Endothelial cell of umbilical vein (primary cell): Measurements from ENCODE around the gene IGLON5. TPM values are rescaled to one million over a fixed set of nuclear protein-coding genes. Genes with fewer than 3 reads are reported as not detected.

Experiments
- BruUV-seq: library from RNA; stranded (reverse); fragments of 400-500 nt; replicated peaks from 2 replicates; lab custom pipeline; 2021; lab: Mats Ljungman, UMichigan
- CTCF ChIA-PET: fragments of 300-600, 350-600 bp; sonication (Branson Sonifier 250); formaldehyde crosslinking; loops from one replicate; lab custom pipeline; 2021; ENCODE audit warnings: antibody characterized with exemption, inconsistent platforms; lab: Charles Lee
- POLR2A ChIA-PET: fragments of 300-600, 350-600 bp; sonication (Branson Sonifier 250); formaldehyde crosslinking; loops from one replicate; lab custom pipeline; 2021; ENCODE audit warnings: antibody characterized with exemption, inconsistent platforms; lab: Charles Lee
- DNase-seq: peaks from one replicate; pipeline ENCODE4 v3.0.0-alpha.2; 2011; ENCODE audit warnings: low read depth, low spot score
- FAIRE-seq: peaks from 2 replicates; lab custom pipeline; 2011; peaks lifted over from hg19 to GRCh38; lab: Jason Lieb, UNC
- H2AFZ ChIP-seq: 2 replicates; pipeline ENCODE4 v1.6.0; 2012; ENCODE audit warnings: low read depth, low read length, control low read depth, inconsistent platforms
- H3K27ac ChIP-seq: 2 replicates; pipeline ENCODE4 v1.5.1; 2011; ENCODE audit warnings: low read depth, mild to moderate bottlenecking, control low read depth, low read length, moderate library complexity; ENCODE audit not compliant: insufficient read depth
- H3K27me3 ChIP-seq, 2 experiments: 2 replicates each; pipeline versions ENCODE4 v1.6.0 to v1.6.1; 2011; ENCODE audit warnings: low read length in 2 of 2, mixed read lengths in 1 of 2; ENCODE audit not compliant: control insufficient read depth in 2 of 2, insufficient read depth in 2 of 2
- H3K36me3 ChIP-seq, 2 experiments: 2 replicates in 1 of 2; 3 replicates in 1 of 2; pipeline ENCODE4 v1.5.1; 2011; ENCODE audit warnings: low read length in 2 of 2, mild to moderate bottlenecking in 1 of 2, moderate library complexity in 1 of 2; ENCODE audit not compliant: control insufficient read depth in 2 of 2, insufficient read depth in 2 of 2; ENCODE audit errors: extremely low read depth in 1 of 2
- H3K4me1 ChIP-seq: 3 replicates; pipeline ENCODE4 v1.5.1; 2011; ENCODE audit warnings: mild to moderate bottlenecking, low read length; ENCODE audit not compliant: control insufficient read depth, insufficient read depth; ENCODE audit errors: extremely low read depth
- H3K4me2 ChIP-seq: 2 replicates; pipeline ENCODE4 v1.6.1; 2011; ENCODE audit warnings: low read length, control low read depth, mixed read lengths; ENCODE audit not compliant: insufficient read depth
- H3K4me3 ChIP-seq, 3 experiments: fragments of 200-600 bp in 1 of 3; sonication (generic), shearing (Covaris generic) in 1 of 3; replicated peaks in 1 of 3; 2 replicates each; pipeline ENCODE4 v1.5.1; 2011 to 2016; ENCODE audit warnings: control low read depth in 3 of 3, low read length in 3 of 3, mild to moderate bottlenecking in 2 of 3, inconsistent platforms in 1 of 3, low read depth in 1 of 3, moderate library complexity in 1 of 3; ENCODE audit not compliant: insufficient read depth in 1 of 3
- H3K79me2 ChIP-seq: 2 replicates; pipeline ENCODE4 v1.6.0; 2012; ENCODE audit warnings: low read length, inconsistent platforms; ENCODE audit not compliant: control insufficient read depth, insufficient read depth
- H3K9ac ChIP-seq: replicated peaks from 2 replicates; pipeline ENCODE3; 2011; ENCODE audit warnings: low read length, control low read depth; ENCODE audit not compliant: insufficient read depth; ENCODE audit errors: extremely low read depth
- H3K9me1 ChIP-seq: replicated peaks from 3 replicates; pipeline ENCODE4 v1.6.0; 2011; ENCODE audit warnings: mild to moderate bottlenecking, low read length; ENCODE audit not compliant: control insufficient read depth, insufficient read depth; ENCODE audit errors: extremely low read depth
- H3K9me3 ChIP-seq: replicated peaks from 2 replicates; pipeline ENCODE4 v1.5.1; 2012; ENCODE audit warnings: low read length, inconsistent platforms; ENCODE audit not compliant: control insufficient read depth, insufficient read depth
- H4K20me1 ChIP-seq: replicated peaks from 2 replicates; pipeline ENCODE3; 2011; ENCODE audit warnings: mild to moderate bottlenecking, low read length; ENCODE audit not compliant: control insufficient read depth, insufficient read depth; ENCODE audit errors: extremely low read depth
- CTCF ChIP-seq, 2 donors: IDR thresholded peaks; 1 replicate in 1 of 2; 2 replicates in 1 of 2; pipeline ENCODE4 v1.5.1; 2011; ENCODE audit warnings: low read length in 2 of 2, mild to moderate bottlenecking in 2 of 2, moderate library complexity in 2 of 2, control low read depth in 1 of 2, inconsistent platforms in 1 of 2, low read depth in 1 of 2; ENCODE audit not compliant: insufficient read depth in 1 of 2; ENCODE audit errors: extremely low read depth in 1 of 2
- EZH2 ChIP-seq: IDR thresholded peaks from 2 replicates; pipeline ENCODE4 v1.6.1; 2012; ENCODE audit warnings: borderline replicate concordance, low read depth, mild to moderate bottlenecking, moderate library complexity, low read length, inconsistent platforms; ENCODE audit not compliant: severe bottlenecking
- FOS ChIP-seq: IDR thresholded peaks from 2 replicates; pipeline ENCODE4 v1.6.1; 2011; ENCODE audit warnings: mild to moderate bottlenecking, low read length, moderate library complexity, borderline replicate concordance; ENCODE audit not compliant: insufficient read depth
- GATA2 ChIP-seq: IDR thresholded peaks from 2 replicates; pipeline ENCODE4 v1.7.0; 2011; ENCODE audit warnings: low read depth, mild to moderate bottlenecking, moderate library complexity, mixed read lengths, low read length; ENCODE audit not compliant: insufficient read length, insufficient read depth
- JUN ChIP-seq: IDR thresholded peaks from 2 replicates; pipeline ENCODE4 v1.6.1; 2011; ENCODE audit warnings: borderline replicate concordance, low read depth; ENCODE audit not compliant: insufficient read length, insufficient read depth
- MAX ChIP-seq: IDR thresholded peaks from 2 replicates; pipeline ENCODE4 v1.6.1; 2011; ENCODE audit not compliant: insufficient read depth, insufficient read length
- MYC ChIP-seq: IDR thresholded peaks from one replicate; pipeline ENCODE4 v1.6.1; 2011; ENCODE audit warnings: mild to moderate bottlenecking, low read depth, low read length
- POLR2A ChIP-seq: IDR thresholded peaks from 2 replicates; pipeline ENCODE4 v1.6.1; 2012; ENCODE audit warnings: low read depth, mild to moderate bottlenecking, control low read depth, low read length
- POLR2AphosphoS5 ChIP-seq: IDR thresholded peaks from 2 replicates; pipeline ENCODE4 v1.6.1; 2012; ENCODE audit warnings: low read depth, mild to moderate bottlenecking, control low read depth, low read length, moderate library complexity; ENCODE audit not compliant: insufficient read depth
- dilution Hi-C: fragments of 300-500 bp; cut with MboI; formaldehyde crosslinking; loops from one replicate; pipeline ENCODE4 v1.15.0; 2019; ENCODE audit warnings: low sequenced_read_pairs; ENCODE audit not compliant: extremely low pct_ligation_motif_present
- intact Hi-C: fragments of 100-400 bp; cut with micrococcal nuclease; formaldehyde crosslinking; loops from one replicate; pipeline ENCODE4 v1.10.0; 2022
- polyA plus RNA-seq, 4 experiments: library from polyadenylated mRNA; depleted of rRNA in 3 of 4; stranded (reverse) in 3 of 4; unstranded in 1 of 4; fragments of >200 nt; gene quantifications; 2 replicates each; pipeline versions ENCODE4 v1.2.1 to v1.2.3, GENCODE V29; 2011 to 2012; ENCODE audit warnings: missing spikeins in 1 of 4
- total RNA-seq: library from RNA; stranded (reverse); gene quantifications from 2 replicates; pipeline ENCODE4 v1.2.3, GENCODE V29; 2021

Gene IGLON5
- total and polyA plus RNA-seq, 2 donors (not counting 3 experiments of a cell fraction or from before 2014, with no cell fraction given): not detected

GRCh38 chr19:51354103-51354741, 42.8 kb downstream of the IGLON5 start:
- dilution Hi-C loops: no loop called here
- Histone ChIP-seq H3K4me3 (no peak overlapping the region), H3K27me3 (no peaks in the 10 kb centered on the region), H3K4me1 (no peaks in the 10 kb centered on the region), H4K20me1 (no peaks in the 10 kb centered on the region), H3K79me2 (no peaks in the 10 kb centered on the region), H3K4me2 (no peak overlapping the region), H3K9ac (no peak overlapping the region), H3K36me3 (peaks cover 0 to 3% of the 10 kb centered on the region in 2 experiments), H3K9me1 (no peaks in the 10 kb centered on the region), H2AFZ (no peak overlapping the region), H3K27ac (no peak overlapping the region), H3K9me3 (no peaks in the 10 kb centered on the region)
- TF ChIP-seq MYC (no peak), POLR2A (no peak), CTCF (IDR thresholded peaks at IDR 0.05; ENCODE audit: extremely low read depth in 1 of 2, insufficient read depth in 1 of 2, low read depth in 1 of 2, low read length in 2 of 2) (no peak), GATA2 (no peak), JUN (no peak), POLR2AphosphoS5 (no peak), EZH2 (no peak), MAX (no peak), FOS (no peak)
- CTCF ChIA-PET: no interaction called here
- DNase-seq: no peak
- BruUV-seq: no TSS peak
- intact Hi-C loops: no loop called here
- no peak for FAIRE-seq
- POLR2A ChIA-PET: no interaction called here
